Measurements from ENCODE around the gene BEST1.

Gene BEST1

GRCh38 chr11:61950035-61950547 is at the start of gene BEST1:
Gene BEST1, plus strand, starts transcription at chr11:61950351. Its CDS starts 1,456 bp downstream, at chr11:61951807.
- no peak for DNase-seq (ENCODE audit: extremely low read depth, low read depth)
- no peak for TF ChIP-seq CTCF (IDR thresholded peaks at IDR 0.05; ENCODE audit: low read depth, low read length)

GRCh38 chr11:61901397-61901796 is 48.8 kb upstream of the BEST1 start:
- DNase-seq (ENCODE audit: extremely low read depth, low read depth) = no peak
- no peak for TF ChIP-seq CTCF (IDR thresholded peaks at IDR 0.05; ENCODE audit: low read depth, low read length)

- TF ChIP-seq CTCF (IDR thresholded peaks at IDR 0.05; ENCODE audit: low read depth, low read length) = no peak
- no peak for DNase-seq (ENCODE audit: extremely low read depth, low read depth)
Observed at GRCh38 chr11:61902313-61902712, 47.8 kb upstream of the BEST1 start.

DNA sequence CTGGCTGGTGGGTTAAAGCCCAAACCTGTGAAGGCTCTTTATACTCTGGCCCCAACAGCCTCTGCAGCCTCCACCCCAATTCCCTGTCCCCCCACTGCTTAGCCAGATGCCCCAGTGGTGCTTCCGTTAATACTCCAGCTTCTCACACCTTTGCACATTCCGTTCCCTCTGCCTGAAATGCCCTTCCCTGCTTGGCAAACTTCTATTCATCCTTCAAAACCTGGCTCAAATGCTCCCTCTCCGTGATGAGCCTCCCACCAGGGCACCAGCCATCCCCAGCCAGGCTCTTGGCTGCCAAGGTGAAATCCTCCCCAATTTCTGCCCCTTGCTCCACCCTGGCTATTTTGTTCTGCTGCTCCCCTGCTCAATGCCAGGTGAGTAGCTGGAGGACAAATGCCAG is 46.3 kb upstream of the BEST1 start:
- DNase-seq (ENCODE audit: extremely low read depth, low read depth) = no peak
- no peak for TF ChIP-seq CTCF (IDR thresholded peaks at IDR 0.05; ENCODE audit: low read depth, low read length)

- no peak for TF ChIP-seq CTCF (IDR thresholded peaks at IDR 0.05; ENCODE audit: low read depth, low read length)
- no peak for DNase-seq (ENCODE audit: extremely low read depth, low read depth)
Observed at GRCh38 chr11:61904539-61905048, 45.6 kb upstream of the BEST1 start.

DNA sequence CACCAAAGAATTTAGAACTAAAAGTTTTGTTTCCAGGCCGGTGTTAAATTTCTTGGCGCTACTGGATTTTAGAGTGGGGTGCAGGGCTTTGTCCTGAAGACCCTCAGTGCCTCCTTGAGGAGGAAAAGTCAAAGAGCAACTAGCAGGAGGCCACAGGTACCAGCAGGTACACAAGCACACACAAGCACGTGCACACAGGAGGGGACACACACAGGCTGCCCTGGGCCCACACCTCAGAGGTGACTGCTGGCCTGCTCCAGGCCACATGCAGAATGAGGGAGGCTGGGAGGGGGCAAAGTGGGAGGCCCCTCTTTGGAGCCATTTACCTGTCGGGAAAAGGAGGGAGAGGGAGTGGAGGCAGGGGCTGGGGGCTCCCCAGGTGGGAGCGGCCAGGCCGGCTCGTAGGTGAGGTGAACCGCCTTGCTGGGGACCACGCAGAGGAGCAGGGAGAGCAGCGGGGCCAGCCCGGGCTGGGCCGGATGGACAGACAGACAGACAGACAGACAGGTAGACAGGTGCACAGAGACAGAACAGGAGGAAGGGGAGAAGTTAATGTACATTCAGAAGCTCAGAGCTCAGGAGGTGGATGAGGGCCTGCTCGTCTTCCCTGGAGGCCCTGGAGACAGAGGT is 45.0 kb upstream of the BEST1 start:
- DNase-seq (ENCODE audit: extremely low read depth, low read depth) = no peak
- TF ChIP-seq CTCF (IDR thresholded peaks at IDR 0.05; ENCODE audit: low read depth, low read length) = no peak

GRCh38 chr11:61905801-61906521 is 44.2 kb upstream of the BEST1 start:
- DNase-seq (ENCODE audit: extremely low read depth, low read depth) = no peak
- no peak for TF ChIP-seq CTCF (IDR thresholded peaks at IDR 0.05; ENCODE audit: low read depth, low read length)
